Parathyroid adenoma (tissue), 2 donors: ENCODE results near the gene LTBP1.

Source experiments
- H2AFZ ChIP-seq: fragments of 300-600 bp; sonication (generic); one replicate; pipeline ENCODE4 v1.7.0; 2017; ENCODE audit warnings: antibody characterized with exemption, mild to moderate bottlenecking
- H3K27ac ChIP-seq: fragments of 300-600 bp; sonication (generic); one replicate; pipeline ENCODE4 v1.7.0; 2017
- H3K27me3 ChIP-seq: fragments of 300-600 bp; sonication (generic); one replicate; pipeline ENCODE4 v1.7.0; 2017; ENCODE audit warnings: low read length; ENCODE audit not compliant: control insufficient read depth, insufficient read depth
- H3K36me3 ChIP-seq: fragments of 300-600 bp; sonication (generic); one replicate; pipeline ENCODE4 v1.7.0; 2017; ENCODE audit warnings: low read length; ENCODE audit not compliant: control insufficient read depth, insufficient read depth
- H3K4me1 ChIP-seq: fragments of 300-600 bp; sonication (generic); one replicate; pipeline ENCODE4 v1.7.0; 2017; ENCODE audit warnings: control low read depth
- H3K4me2 ChIP-seq: fragments of 300-600 bp; sonication (generic); one replicate; pipeline ENCODE4 v1.7.0; 2017; ENCODE audit warnings: low read length
- H3K4me3 ChIP-seq: fragments of 300-600 bp; sonication (generic); one replicate; pipeline ENCODE4 v1.7.0; 2017; ENCODE audit warnings: low read depth, low read length
- H3K79me2 ChIP-seq: fragments of 300-600 bp; sonication (generic); one replicate; pipeline ENCODE4 v1.7.0; 2017; ENCODE audit warnings: control low read depth
- H3K9ac ChIP-seq: fragments of 300-600 bp; sonication (generic); one replicate; pipeline ENCODE4 v1.7.0; 2017; ENCODE audit warnings: mild to moderate bottlenecking
- H3K9me3 ChIP-seq: fragments of 300-600 bp; sonication (generic); one replicate; pipeline ENCODE4 v1.7.0; 2017; ENCODE audit warnings: low read length; ENCODE audit not compliant: control insufficient read depth
- CTCF ChIP-seq: fragments of 300-600 bp; sonication (generic); IDR thresholded peaks from one replicate; pipeline ENCODE4 v1.7.0; 2017; ENCODE audit warnings: antibody characterized with exemption, mild to moderate bottlenecking
- donor health status: primary hyperparathyroidism.

The LTBP1 gene

GRCh38 chr2:33289961-33290360 lies 343.2 kb downstream of the LTBP1 start:
- Histone ChIP-seq H2AFZ (no peak overlapping the region), H3K27ac (no peak overlapping the region), H3K36me3 (no peaks in the 10 kb centered on the region), H3K9me3 (no peaks in the 10 kb centered on the region), H3K9ac (no peak overlapping the region), H3K4me3 (no peak overlapping the region), H3K4me1 (no peaks in the 10 kb centered on the region), H3K79me2 (no peaks in the 10 kb centered on the region), H3K27me3 (no peaks in the 10 kb centered on the region), H3K4me2 (no peak overlapping the region)
- no peak for TF ChIP-seq CTCF

- H3K4me2 ChIP-seq, result no peak overlapping the region
- no peak overlapping the region for H3K27ac ChIP-seq
- no peaks in the 10 kb centered on the region for H3K9me3 ChIP-seq
- H3K9ac ChIP-seq, result no peak overlapping the region
- no peaks in the 10 kb centered on the region for H3K4me1 ChIP-seq
- no peak overlapping the region for H2AFZ ChIP-seq
- H3K4me3 ChIP-seq, result no peak overlapping the region
- no peaks in the 10 kb centered on the region for H3K36me3 ChIP-seq
- no peak for TF ChIP-seq CTCF
- no peaks in the 10 kb centered on the region for H3K27me3 ChIP-seq
- no peaks in the 10 kb centered on the region for H3K79me2 ChIP-seq
These were observed 344.7 kb downstream of the LTBP1 start for GRCh38 chr2:33291278-33292013.

- H3K27me3 ChIP-seq, result no peaks in the 10 kb centered on the region
- no peak overlapping the region for H3K4me2 ChIP-seq
- no peak for TF ChIP-seq CTCF
- no peaks in the 10 kb centered on the region for H3K4me1 ChIP-seq
- no peak overlapping the region for H2AFZ ChIP-seq
- H3K9me3 ChIP-seq, result no peaks in the 10 kb centered on the region
- H3K79me2 ChIP-seq, result no peaks in the 10 kb centered on the region
- H3K36me3 ChIP-seq, result no peaks in the 10 kb centered on the region
- H3K27ac ChIP-seq, result no peak overlapping the region
- no peak overlapping the region for H3K9ac ChIP-seq
- H3K4me3 ChIP-seq, result no peak overlapping the region
These were observed 345.3 kb downstream of the LTBP1 start for GRCh38 chr2:33292063-33292462.

GRCh38 chr2:33292981-33293595 lies 346.3 kb downstream of the LTBP1 start:
- Histone ChIP-seq H3K9ac (no peak overlapping the region), H3K4me1 (no peaks in the 10 kb centered on the region), H3K4me3 (no peak overlapping the region), H3K9me3 (no peaks in the 10 kb centered on the region), H3K27me3 (no peaks in the 10 kb centered on the region), H3K36me3 (no peaks in the 10 kb centered on the region), H3K4me2 (no peak overlapping the region), H3K27ac (no peak overlapping the region), H2AFZ (no peak overlapping the region), H3K79me2 (no peaks in the 10 kb centered on the region)
- TF ChIP-seq CTCF, result no peak

- H3K27me3 ChIP-seq, result no peaks in the 10 kb centered on the region
- H3K4me3 ChIP-seq, result no peak overlapping the region
- no peak overlapping the region for H3K4me2 ChIP-seq
- H3K9me3 ChIP-seq, result no peaks in the 10 kb centered on the region
- H3K4me1 ChIP-seq, result no peaks in the 10 kb centered on the region
- no peak overlapping the region for H3K27ac ChIP-seq
- no peaks in the 10 kb centered on the region for H3K36me3 ChIP-seq
- H2AFZ ChIP-seq, result no peak overlapping the region
- no peak for TF ChIP-seq CTCF
- H3K79me2 ChIP-seq, result no peaks in the 10 kb centered on the region
- H3K9ac ChIP-seq, result no peak overlapping the region
These were observed 351.5 kb downstream of the LTBP1 start for GRCh38 chr2:33298233-33298632.
